IMR-90 (cell line): ENCODE measurements around the gene GLIS1. TPM values are rescaled to one million over a fixed set of nuclear protein-coding genes. Genes with fewer than 3 reads are reported as not detected.

Source experiments
- ATAC-seq: fragments of 200-7000 bp; cut with Tn5 transposase; 2 replicates; pipeline ENCODE4 v1.9.1; 2020; ENCODE audit warnings: low read depth, mild to moderate bottlenecking, moderate library complexity
- BruUV-seq: library from RNA; stranded (reverse); fragments of 400-500 nt; replicated peaks from 2 replicates; lab custom pipeline; 2021; lab: Mats Ljungman, UMichigan
- CTCF ChIA-PET: fragments of 300-600 bp; formaldehyde crosslinking; extraction: SDS; loops from one replicate; lab custom pipeline; 2021; ENCODE audit warnings: antibody characterized with exemption; lab: Yijun Ruan, JAX
- POLR2A ChIA-PET: fragments of 300-600 bp; sonication (Branson Sonifier 250); formaldehyde crosslinking; loops from one replicate; lab custom pipeline; 2022; ENCODE audit warnings: antibody characterized with exemption; ENCODE audit not compliant: unreplicated experiment; lab: Charles Lee
- DNase-seq: peaks from one replicate; pipeline ENCODE4 v3.0.0; 2013
- H2AFZ ChIP-seq: replicated peaks from 2 replicates; pipeline ENCODE3; 2013; ENCODE audit warnings: low read length, mild to moderate bottlenecking; ENCODE audit not compliant: poor library complexity
- H2AK5ac ChIP-seq: 2 replicates; pipeline ENCODE4 v1.6.1; 2013; ENCODE audit warnings: low read depth, low read length, inconsistent platforms
- H2AK9ac ChIP-seq: replicated peaks from 2 replicates; pipeline ENCODE3; 2013; ENCODE audit warnings: mild to moderate bottlenecking, low read depth, low read length, moderate library complexity; ENCODE audit not compliant: poor library complexity
- H2BK120ac ChIP-seq: 2 replicates; pipeline ENCODE4 v1.6.1; 2013; ENCODE audit warnings: low read depth, low read length, inconsistent platforms
- H2BK15ac ChIP-seq: 3 replicates; pipeline ENCODE4 v1.6.1; 2013; ENCODE audit warnings: low read depth, low read length, inconsistent platforms
- H2BK20ac ChIP-seq: 2 replicates; pipeline ENCODE4 v1.6.1; 2013; ENCODE audit warnings: low read depth, mild to moderate bottlenecking, inconsistent platforms, low read length, moderate library complexity
- H2BK5ac ChIP-seq: 2 replicates; pipeline ENCODE4 v1.6.1; 2013; ENCODE audit warnings: mild to moderate bottlenecking, low read depth, low read length, inconsistent platforms; ENCODE audit not compliant: poor library complexity, severe bottlenecking
- H3K14ac ChIP-seq: replicated peaks from 2 replicates; pipeline ENCODE4 v1.6.1; 2013; ENCODE audit warnings: low read depth, low read length, inconsistent platforms
- H3K18ac ChIP-seq: 2 replicates; pipeline ENCODE4 v1.6.1; 2013; ENCODE audit warnings: low read depth, low read length, control low read depth
- H3K23ac ChIP-seq: 2 replicates; pipeline ENCODE4 v1.6.1; 2013; ENCODE audit warnings: low read depth, low read length, inconsistent platforms
- H3K27ac ChIP-seq: 2 replicates; pipeline ENCODE4 v1.5.1; 2013; ENCODE audit warnings: mild to moderate bottlenecking, control low read depth, low read length; ENCODE audit not compliant: insufficient read depth
- H3K27me3 ChIP-seq: 2 replicates; pipeline ENCODE4 v1.6.1; 2013; ENCODE audit warnings: low read length; ENCODE audit not compliant: control insufficient read depth, insufficient read depth
- H3K36me3 ChIP-seq: 2 replicates; pipeline ENCODE4 v1.6.1; 2013; ENCODE audit warnings: low read length, mixed read lengths; ENCODE audit not compliant: control insufficient read depth, insufficient read depth
- H3K4ac ChIP-seq: 2 replicates; pipeline ENCODE4 v1.6.1; 2013; ENCODE audit warnings: low read depth, low read length, inconsistent platforms
- H3K4me1 ChIP-seq: 2 replicates; pipeline ENCODE4 v1.6.1; 2013; ENCODE audit warnings: low read length, mixed read lengths; ENCODE audit not compliant: control insufficient read depth, insufficient read depth
- H3K4me2 ChIP-seq: 2 replicates; pipeline ENCODE4 v1.6.1; 2013; ENCODE audit warnings: low read depth, mild to moderate bottlenecking, control low read depth, low read length, moderate library complexity
- H3K4me3 ChIP-seq: 2 replicates; pipeline ENCODE4 v1.5.1; 2013; ENCODE audit warnings: low read depth, mild to moderate bottlenecking, control low read depth, low read length, moderate library complexity; ENCODE audit not compliant: insufficient read depth
- H3K56ac ChIP-seq: 2 replicates; pipeline ENCODE4 v1.6.1; 2013; ENCODE audit warnings: low read length, inconsistent platforms; ENCODE audit not compliant: insufficient read depth; ENCODE audit errors: extremely low read depth
- H3K79me1 ChIP-seq, 2 experiments: 2 replicates each; pipeline ENCODE4 v1.6.1; 2013; ENCODE audit warnings: low read length in 2 of 2, inconsistent platforms in 1 of 2, low read depth in 1 of 2
- H3K9ac ChIP-seq: 2 replicates; pipeline ENCODE4 v1.6.1; 2013; ENCODE audit warnings: low read depth, low read length, control low read depth
- H3K9me1 ChIP-seq: 2 replicates; pipeline ENCODE4 v1.6.1; 2013; ENCODE audit warnings: low read length, inconsistent platforms; ENCODE audit not compliant: insufficient read depth
- H3K9me3 ChIP-seq: 2 replicates; pipeline ENCODE4 v1.6.1; 2013; ENCODE audit warnings: low read length; ENCODE audit not compliant: control insufficient read depth, insufficient read depth
- H4K20me1 ChIP-seq: 2 replicates; pipeline ENCODE4 v1.6.1; 2013; ENCODE audit warnings: low read length, inconsistent platforms; ENCODE audit not compliant: insufficient read depth
- H4K5ac ChIP-seq: 2 replicates; pipeline ENCODE4 v1.6.1; 2013; ENCODE audit warnings: mild to moderate bottlenecking, low read depth, low read length, control low read depth
- H4K8ac ChIP-seq, 2 experiments: 2 replicates each; pipeline ENCODE4 v1.6.1; 2013; ENCODE audit warnings: low read depth in 2 of 2, low read length in 2 of 2, control low read depth in 1 of 2, inconsistent platforms in 1 of 2
- H4K91ac ChIP-seq: 2 replicates; pipeline ENCODE4 v1.6.1; 2013; ENCODE audit warnings: low read depth, low read length, inconsistent platforms; ENCODE audit not compliant: insufficient read depth
- CEBPB ChIP-seq: IDR thresholded peaks from 2 replicates; pipeline ENCODE4 v1.6.1; 2012; ENCODE audit warnings: low read depth, low read length, improper control_type of control experiment
- MAFK ChIP-seq: IDR thresholded peaks from 2 replicates; pipeline ENCODE4 v1.6.1; 2012; ENCODE audit warnings: low read depth, low read length, improper control_type of control experiment
- MAZ ChIP-seq: IDR thresholded peaks from 2 replicates; pipeline ENCODE4 v1.6.1; 2012; ENCODE audit warnings: low read depth, mild to moderate bottlenecking, low read length, improper control_type of control experiment, moderate library complexity, borderline replicate concordance
- NFE2L2 ChIP-seq: fragments of 150-350 bp; IDR thresholded peaks from 2 replicates; pipeline ENCODE4 v1.6.1; 2016; ENCODE audit warnings: low read depth, mild to moderate bottlenecking, low read length
- RAD21 ChIP-seq: IDR thresholded peaks from 2 replicates; pipeline ENCODE4 v1.6.1; 2012; ENCODE audit warnings: low read length, improper control_type of control experiment
- WGBS, 2 experiments: methylation state at CpG; one replicate each; pipeline versions ENCODE4 v1.1.5 to v1.1.7; 2013; ENCODE audit warnings: missing lambda C conversion rate in 2 of 2; ENCODE audit not compliant: insufficient read length in 1 of 2; ENCODE audit errors: extremely low coverage in 2 of 2; 5-methylcytosine and 5-hydroxymethylcytosine counted together
- dilution Hi-C: fragments of 300-500 bp; cut with HindIII; formaldehyde crosslinking; loops from one replicate; pipeline ENCODE4 v1.14.3; 2018; ENCODE audit warnings: low sequenced_read_pairs; ENCODE audit not compliant: unreplicated experiment
- in situ Hi-C: fragments of 300-500 bp; cut with MboI; formaldehyde crosslinking; loops from 3 replicates; pipeline ENCODE4 v1.14.3; 2019; ENCODE audit warnings: low sequenced_read_pairs, inconsistent platforms, mixed read lengths
- intact Hi-C: fragments of 100-400 bp; cut with micrococcal nuclease; formaldehyde crosslinking; loops from 2 replicates; pipeline ENCODE4 v1.10.0; 2022
- polyA plus RNA-seq, 3 experiments: library from polyadenylated mRNA; depleted of rRNA; stranded (reverse); fragments of >200 nt; gene quantifications; 2 replicates each; pipeline ENCODE4 v1.2.3, GENCODE V29; 2012; ENCODE audit warnings: low replicate concordance in 1 of 3
- total RNA-seq: library from RNA; depleted of rRNA; stranded (reverse); fragments of >200 nt; gene quantifications from 2 replicates; pipeline ENCODE4 v1.2.3, GENCODE V29; 2012

The GLIS1 gene
- total and polyA plus RNA-seq, 2 of the 4 experiments (the other 2 are of a cell fraction) = 0.18 to 2.3 TPM

DNA sequence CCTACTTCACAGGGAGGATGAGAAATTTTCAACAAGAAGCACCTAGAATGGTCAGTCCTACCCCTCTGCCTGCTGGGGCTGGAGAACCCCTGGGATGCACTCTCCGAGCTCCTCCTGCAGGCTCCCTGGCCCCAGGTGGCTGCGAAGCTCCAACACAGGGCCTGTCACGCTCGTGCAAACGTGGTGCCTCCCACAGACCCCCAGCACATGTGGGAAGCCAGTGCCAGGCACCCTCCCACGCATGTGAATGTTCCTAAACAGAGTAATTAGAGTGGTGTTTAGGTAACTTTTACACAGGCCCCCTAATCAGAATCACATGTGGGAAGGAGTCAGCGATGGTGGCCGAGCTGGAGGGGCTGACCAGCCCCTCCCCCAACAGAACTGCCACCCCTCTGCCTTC is 28.4 kb downstream of the GLIS1 start:
- intact Hi-C loops (no loop called here), in situ Hi-C loops (no loop called here), dilution Hi-C loops (no loop called here)
- Histone ChIP-seq H3K36me3 (no peaks in the 10 kb centered on the region), H3K4ac (no peak overlapping the region), H3K79me1 (peaks cover 0 to 11% of the 10 kb centered on the region in 2 experiments; a peak in 3 of 4 replicates), H2BK20ac (no peak overlapping the region), H4K5ac (no peak overlapping the region), H3K27ac (no peak overlapping the region), H3K14ac (no peak overlapping the region), H3K4me2 (no peak overlapping the region), H4K20me1 (peaks cover 16% of the 10 kb centered on the region), H3K9me3 (no peaks in the 10 kb centered on the region), H2AK9ac (no peak overlapping the region), H3K9me1 (peaks cover 9% of the 10 kb centered on the region), H3K4me1 (peaks cover 1% of the 10 kb centered on the region; the same call in 1 of the 2 replicates), H2AFZ (no peak overlapping the region), H2BK120ac (no peak overlapping the region), H3K56ac (no peak overlapping the region), H2BK5ac (no peak overlapping the region), H4K8ac (no peak overlapping the region), H2AK5ac (no peak overlapping the region), H4K91ac (no peak overlapping the region), H3K4me3 (no peak overlapping the region), H3K27me3 (peaks cover 3% of the 10 kb centered on the region; the same call in 1 of the 2 replicates), H3K9ac (no peak overlapping the region), H2BK15ac (no peak overlapping the region), H3K18ac (no peak overlapping the region), H3K23ac (no peak overlapping the region)
- no peak for TF ChIP-seq NFE2L2
- TF ChIP-seq MAZ = no peak
- TF ChIP-seq CEBPB = no peak
- no peak for TF ChIP-seq RAD21
- no peak for TF ChIP-seq MAFK
- no CpG with 5 or more reads among the region's 8 CpGs for WGBS, 2 experiments
- ChIA-PET POLR2A (no interaction called here), CTCF (no interaction called here)
- BruUV-seq = no TSS peak
- ATAC-seq (no peak), DNase-seq (no peak)
